ENCODE results near the gene RIT2. TPM values are rescaled to one million over a fixed set of nuclear protein-coding genes. Genes with fewer than 3 reads are reported as not detected.

The RIT2 gene
- not detected for total RNA-seq

DNA sequence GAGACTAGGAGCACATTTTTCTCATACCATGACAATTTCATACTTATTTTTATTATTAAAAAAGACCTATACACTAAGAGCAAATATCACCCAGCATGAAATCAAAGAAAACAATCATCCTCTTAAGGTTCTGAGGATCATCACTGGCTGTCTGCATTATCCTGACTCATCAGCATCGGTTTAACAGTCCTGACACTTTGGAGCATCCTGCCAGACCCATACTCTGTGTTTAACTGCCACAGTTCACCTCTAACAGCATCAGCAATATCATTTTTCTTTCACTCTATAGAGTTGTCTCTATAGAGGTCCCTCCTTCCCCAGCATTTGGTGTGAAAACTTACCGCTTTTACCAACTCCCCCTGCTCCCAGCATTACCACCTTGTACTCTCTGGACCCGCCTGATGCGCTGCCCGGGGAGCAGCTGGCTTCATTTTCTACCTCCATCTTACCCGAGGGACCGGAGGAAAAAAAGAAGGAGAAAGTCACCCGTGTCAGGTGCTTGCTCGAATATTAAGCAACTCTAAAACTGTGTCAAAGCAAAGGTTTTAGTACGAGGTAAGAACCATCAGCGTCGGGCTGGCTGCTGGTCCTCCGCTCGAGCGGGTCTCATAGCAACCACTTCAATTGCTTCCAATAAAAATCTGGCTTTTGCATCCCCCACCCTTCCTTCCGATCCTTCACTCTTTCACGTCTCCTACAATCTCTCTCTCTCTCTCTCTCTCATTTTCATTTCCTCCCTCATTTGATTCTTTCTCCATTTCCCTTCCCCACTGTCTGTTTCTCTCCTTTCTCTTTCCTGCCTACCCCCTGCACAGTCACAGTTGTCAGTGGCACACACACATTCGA lies at the start of gene RIT2:
Gene RIT2 (minus strand): TSS at position 610 of the 846 bp plus-strand sequence.
- no peak for DNase-seq (ENCODE audit: low spot score in 2 of 2)
- 75% methylated on average over 18 of the region's 18 CpGs for WGBS

DNA sequence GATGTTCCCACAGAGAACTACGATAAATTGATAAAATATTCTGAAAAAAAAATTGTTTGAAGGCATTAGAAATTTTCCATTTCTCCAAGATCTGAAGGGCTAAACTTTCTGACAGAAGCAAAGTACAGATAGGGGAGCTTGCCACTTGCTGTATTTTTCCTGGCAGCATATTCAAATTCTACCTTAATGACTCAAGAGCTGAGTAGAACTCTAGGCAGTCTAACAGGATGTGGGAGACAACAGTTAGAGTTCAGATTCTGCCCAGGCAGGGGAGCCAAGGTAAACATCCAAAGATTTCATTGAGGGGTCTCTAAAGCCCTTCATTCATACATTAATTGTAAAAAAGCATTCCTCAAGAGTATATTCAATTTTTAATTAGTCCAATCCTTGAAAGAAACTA lies 46.0 kb upstream of the RIT2 start:
- no peak overlapping the region for H3K27ac ChIP-seq
- H3K9me3 ChIP-seq = no peaks in the 10 kb centered on the region
- no peak overlapping the region for H3K4me3 ChIP-seq
- H3K36me3 ChIP-seq = no peaks in the 10 kb centered on the region
- WGBS = 100% methylated on average over 1 of the region's 1 CpG
- H3K27me3 ChIP-seq = no peaks in the 10 kb centered on the region
- H3K4me1 ChIP-seq = no peaks in the 10 kb centered on the region
- TF ChIP-seq POLR2AphosphoS5 (IDR thresholded peaks at IDR 0.05) (no peak), POLR2A (IDR thresholded peaks at IDR 0.05) (no peak), EP300 (IDR thresholded peaks at IDR 0.05) (no peak)
- no peak for DNase-seq (ENCODE audit: low spot score in 2 of 2)

More for the DNA sequence above, at the start of gene RIT2:
- Histone ChIP-seq H3K27ac (no peak within 1 kb of the TSS), H3K36me3 (no peaks in the 10 kb centered on the region), H3K4me3 (no peak within 1 kb of the TSS), H3K9me3 (no peaks in the 10 kb centered on the region), H3K27me3 (no peaks in the 10 kb centered on the region), H3K4me1 (no peaks in the 10 kb centered on the region)
- TF ChIP-seq POLR2AphosphoS5 (IDR thresholded peaks at IDR 0.05) = no peak
- TF ChIP-seq POLR2A (IDR thresholded peaks at IDR 0.05) = no peak
- TF ChIP-seq, protein P1, sequence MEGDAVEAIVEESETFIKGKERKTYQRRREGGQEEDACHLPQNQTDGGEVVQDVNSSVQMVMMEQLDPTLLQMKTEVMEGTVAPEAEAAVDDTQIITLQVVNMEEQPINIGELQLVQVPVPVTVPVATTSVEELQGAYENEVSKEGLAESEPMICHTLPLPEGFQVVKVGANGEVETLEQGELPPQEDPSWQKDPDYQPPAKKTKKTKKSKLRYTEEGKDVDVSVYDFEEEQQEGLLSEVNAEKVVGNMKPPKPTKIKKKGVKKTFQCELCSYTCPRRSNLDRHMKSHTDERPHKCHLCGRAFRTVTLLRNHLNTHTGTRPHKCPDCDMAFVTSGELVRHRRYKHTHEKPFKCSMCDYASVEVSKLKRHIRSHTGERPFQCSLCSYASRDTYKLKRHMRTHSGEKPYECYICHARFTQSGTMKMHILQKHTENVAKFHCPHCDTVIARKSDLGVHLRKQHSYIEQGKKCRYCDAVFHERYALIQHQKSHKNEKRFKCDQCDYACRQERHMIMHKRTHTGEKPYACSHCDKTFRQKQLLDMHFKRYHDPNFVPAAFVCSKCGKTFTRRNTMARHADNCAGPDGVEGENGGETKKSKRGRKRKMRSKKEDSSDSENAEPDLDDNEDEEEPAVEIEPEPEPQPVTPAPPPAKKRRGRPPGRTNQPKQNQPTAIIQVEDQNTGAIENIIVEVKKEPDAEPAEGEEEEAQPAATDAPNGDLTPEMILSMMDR (IDR thresholded peaks at IDR 0.05) = no peak
- no peak for TF ChIP-seq EP300 (IDR thresholded peaks at IDR 0.05)

GRCh38 chr18:43160509-43160908 lies 45.0 kb upstream of the RIT2 start:
- TF ChIP-seq, protein P1 (IDR thresholded peaks at IDR 0.05) = no peak
- no peak for TF ChIP-seq POLR2AphosphoS5 (IDR thresholded peaks at IDR 0.05)
- no peak for TF ChIP-seq POLR2A (IDR thresholded peaks at IDR 0.05)
- no peak for TF ChIP-seq EP300 (IDR thresholded peaks at IDR 0.05)

DNA sequence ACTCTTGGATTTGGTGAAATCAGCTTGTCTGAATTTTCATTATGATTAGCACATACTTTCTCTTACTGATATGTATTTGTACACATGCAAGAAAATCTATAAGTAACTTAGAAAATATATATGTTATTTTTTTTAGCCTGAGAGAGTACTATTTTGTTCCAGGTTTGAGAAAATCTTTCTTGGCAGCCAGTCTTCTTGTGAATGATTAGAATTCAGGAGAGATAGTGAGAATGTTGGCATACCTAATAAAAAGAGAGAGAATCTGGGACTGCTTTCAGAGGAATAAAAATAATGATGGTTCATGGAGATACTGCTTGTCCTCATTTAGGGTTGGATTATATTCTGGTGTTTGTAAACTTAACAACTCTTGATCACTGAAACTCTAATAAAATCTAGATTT lies 44.4 kb upstream of the RIT2 start:
- TF ChIP-seq POLR2AphosphoS5 (IDR thresholded peaks at IDR 0.05) (no peak), EP300 (IDR thresholded peaks at IDR 0.05) (no peak), POLR2A (IDR thresholded peaks at IDR 0.05) (no peak)
- TF ChIP-seq, protein P1 (IDR thresholded peaks at IDR 0.05) = no peak
- no peak for DNase-seq (ENCODE audit: low spot score in 2 of 2)
- no peaks in the 10 kb centered on the region for H3K27me3 ChIP-seq
- no peak overlapping the region for H3K27ac ChIP-seq
- H3K4me1 ChIP-seq = no peaks in the 10 kb centered on the region
- H3K4me3 ChIP-seq = no peak overlapping the region
- no peaks in the 10 kb centered on the region for H3K36me3 ChIP-seq
- H3K9me3 ChIP-seq = no peaks in the 10 kb centered on the region

More at GRCh38 chr18:43160509-43160908, 45.0 kb upstream of the RIT2 start:
- no peak for DNase-seq (ENCODE audit: low spot score in 2 of 2)
- Histone ChIP-seq H3K4me3 (no peak overlapping the region), H3K27me3 (no peaks in the 10 kb centered on the region), H3K36me3 (no peaks in the 10 kb centered on the region), H3K4me1 (no peaks in the 10 kb centered on the region), H3K9me3 (no peaks in the 10 kb centered on the region), H3K27ac (no peak overlapping the region)
- 28% methylated on average over 1 of the region's 1 CpG for WGBS

GRCh38 chr18:43159086-43159770 lies 43.7 kb upstream of the RIT2 start:
- Histone ChIP-seq H3K36me3 (no peaks in the 10 kb centered on the region), H3K4me1 (no peaks in the 10 kb centered on the region), H3K27me3 (no peaks in the 10 kb centered on the region), H3K9me3 (no peaks in the 10 kb centered on the region), H3K27ac (no peak overlapping the region), H3K4me3 (no peak overlapping the region)
- no peak for TF ChIP-seq POLR2AphosphoS5 (IDR thresholded peaks at IDR 0.05)
- TF ChIP-seq, protein P1 (IDR thresholded peaks at IDR 0.05) = no peak
- 85% methylated on average over 5 of the region's 5 CpGs for WGBS
- DNase-seq (ENCODE audit: low spot score in 2 of 2) = no peak
